Stimulated activated CD8-positive, alpha-beta memory T cell treated with anti-CD3 and anti-CD28 coated beads, Interleukin-15, amount 100 ng/mL, for 1 hour (primary cell): ENCODE measurements around the gene LRRC34.

ENCODE experiments used
- DNase-seq: peaks from one replicate; pipeline ENCODE4 v3.0.0-alpha.2; 2020; ENCODE audit warnings: low read depth

Gene LRRC34

DNA sequence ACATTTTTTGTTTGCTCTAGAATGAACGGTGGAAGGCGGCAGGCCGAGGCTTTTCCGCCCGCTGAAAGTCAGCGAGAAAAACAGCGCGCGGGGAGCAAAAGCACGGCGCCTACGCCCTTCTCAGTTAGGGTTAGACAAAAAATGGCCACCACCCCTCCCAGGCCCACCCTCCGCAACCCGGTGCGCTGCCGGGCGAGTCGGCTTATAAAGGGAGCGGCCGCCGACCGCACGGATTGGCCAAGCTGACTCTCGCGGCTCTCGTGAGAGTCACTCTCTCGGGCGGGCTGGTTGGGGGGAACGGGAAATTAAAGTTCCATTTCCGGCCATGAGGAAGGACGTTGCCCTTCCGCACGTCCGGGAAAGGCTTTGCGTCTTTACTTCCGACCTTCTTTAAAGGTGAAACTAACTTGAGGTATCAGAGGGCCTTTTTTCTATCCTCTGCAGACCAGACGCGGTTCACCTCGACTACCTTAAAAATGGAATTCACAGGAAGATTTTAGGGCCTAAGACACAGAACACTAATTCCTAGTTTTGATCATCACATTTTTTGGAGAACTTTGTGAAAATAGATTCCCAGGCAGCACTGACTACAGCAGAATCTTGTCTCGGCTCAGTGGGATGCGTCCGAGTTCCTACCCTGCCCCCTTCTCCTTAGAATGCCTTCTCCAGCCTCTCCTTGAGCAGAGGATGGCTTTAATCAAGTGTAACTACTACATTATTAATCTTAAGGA, 47.7 kb downstream of the LRRC34 start, which contains the start of gene TERC:
TERC (minus strand) TSS at position 179 of the 731 bp plus-strand sequence.
- peak; percentile 80 for DNase-seq

DNA sequence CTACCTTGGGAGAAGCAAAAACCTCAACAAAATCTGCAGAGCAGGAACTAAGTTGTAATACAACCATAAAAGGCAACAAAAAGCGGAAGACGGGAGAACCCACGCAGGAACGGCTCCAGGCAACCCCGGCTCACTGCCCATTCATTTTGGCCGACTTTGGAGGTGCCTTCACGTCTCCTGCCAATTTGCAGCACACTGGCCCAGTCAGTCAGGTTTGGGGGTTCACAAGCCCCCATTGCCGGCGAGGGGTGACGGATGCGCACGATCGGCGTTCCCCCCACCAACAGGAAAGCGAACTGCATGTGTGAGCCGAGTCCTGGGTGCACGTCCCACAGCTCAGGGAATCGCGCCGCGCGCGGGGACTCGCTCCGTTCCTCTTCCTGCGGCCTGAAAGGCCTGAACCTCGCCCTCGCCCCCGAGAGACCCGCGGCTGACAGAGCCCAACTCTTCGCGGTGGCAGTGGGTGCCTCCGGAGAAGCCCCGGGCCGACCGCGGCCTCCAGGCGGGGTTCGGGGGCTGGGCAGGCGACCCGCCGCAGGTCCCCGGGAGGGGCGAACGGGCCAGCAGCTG, 48.3 kb downstream of the LRRC34 start:
- DNase-seq, result peak; percentile 31

DNA sequence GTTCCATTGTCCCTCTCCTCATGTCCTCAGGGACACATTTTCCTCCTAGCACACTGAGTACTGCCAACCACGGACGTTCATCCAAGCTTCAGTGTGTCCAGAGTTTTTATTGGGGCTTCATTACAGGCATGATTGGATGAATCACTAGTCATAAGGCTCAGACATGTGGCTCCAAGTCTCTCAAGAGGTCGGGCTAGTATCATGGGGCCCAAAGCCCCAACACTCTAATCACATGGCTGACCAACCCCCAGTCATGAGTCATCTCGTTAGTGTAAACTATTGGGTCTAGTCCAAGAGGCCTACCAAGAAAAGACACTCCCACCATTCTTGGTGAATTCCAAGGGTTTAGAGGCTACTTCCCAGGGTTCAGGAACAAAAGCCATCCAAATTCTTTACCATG, 52.2 kb downstream of the LRRC34 start:
- DNase-seq, result no peak

DNA sequence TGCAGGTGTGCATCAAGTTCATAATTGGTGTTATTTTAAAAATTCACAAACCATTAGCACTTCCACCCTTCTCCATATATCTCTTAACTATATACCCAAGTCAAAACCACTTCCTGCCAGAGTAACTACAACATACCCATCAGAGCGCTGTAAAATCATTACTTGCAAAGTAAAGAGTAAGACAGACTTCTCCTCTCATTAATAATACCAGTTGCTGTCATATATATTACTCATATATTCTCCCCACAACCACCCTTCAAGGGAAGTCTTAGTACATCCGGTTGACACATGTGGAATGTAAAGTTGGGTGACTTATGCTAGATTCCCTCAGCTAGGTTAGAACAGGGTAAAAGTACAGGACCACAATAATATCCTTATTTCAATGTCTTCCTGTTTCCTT, 53.4 kb downstream of the LRRC34 start:
- DNase-seq, result no peak

DNA sequence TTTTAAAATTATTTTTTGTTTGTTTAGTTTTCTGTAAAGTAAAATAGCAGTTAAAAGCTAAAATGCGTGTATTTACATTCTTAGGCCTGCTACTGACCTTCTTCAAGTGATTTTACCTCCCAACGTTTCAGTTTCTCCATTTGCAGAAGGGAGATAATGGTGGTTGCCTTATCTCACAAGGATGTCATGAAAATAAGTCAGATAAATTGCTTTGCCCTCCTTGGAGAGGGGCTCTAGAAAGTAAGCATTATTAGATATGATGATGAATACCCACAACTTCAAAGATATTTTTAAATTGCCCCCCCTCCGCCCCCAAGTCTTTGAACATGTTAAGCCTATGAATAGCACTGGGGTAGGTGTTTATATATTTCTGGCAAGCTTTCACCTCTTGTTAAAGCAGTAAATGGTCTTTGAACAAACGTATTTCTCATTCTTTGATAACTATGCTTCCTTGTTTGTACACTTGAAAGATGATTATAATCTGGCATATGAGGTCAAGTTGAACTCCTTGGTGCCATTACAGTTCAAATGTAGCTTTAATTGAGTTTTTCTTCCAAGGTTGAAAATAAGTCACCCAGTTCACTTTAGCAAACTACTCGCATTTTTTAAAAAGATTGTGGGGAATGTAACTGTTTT, 54.2 kb downstream of the LRRC34 start:
- no peak for DNase-seq

DNA sequence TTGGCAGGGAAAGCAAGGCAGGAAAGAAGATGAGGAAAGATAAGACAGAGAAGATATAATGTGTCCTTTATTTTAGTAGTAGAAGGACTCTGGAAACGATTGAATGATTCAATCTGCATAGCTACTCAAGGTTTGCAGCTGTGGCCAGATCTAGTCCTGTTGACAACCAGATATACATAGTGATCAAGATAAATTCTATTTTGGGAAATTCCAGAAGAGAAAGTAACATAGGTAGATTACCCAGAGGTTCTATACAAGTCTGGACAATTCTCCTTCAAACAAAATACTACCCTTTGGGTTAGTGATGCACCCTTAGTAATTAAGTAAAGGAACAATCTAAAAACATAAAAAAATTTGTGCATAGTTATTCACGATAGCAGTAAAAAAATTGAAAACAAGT, 57.2 kb downstream of the LRRC34 start:
- DNase-seq, result no peak

DNA sequence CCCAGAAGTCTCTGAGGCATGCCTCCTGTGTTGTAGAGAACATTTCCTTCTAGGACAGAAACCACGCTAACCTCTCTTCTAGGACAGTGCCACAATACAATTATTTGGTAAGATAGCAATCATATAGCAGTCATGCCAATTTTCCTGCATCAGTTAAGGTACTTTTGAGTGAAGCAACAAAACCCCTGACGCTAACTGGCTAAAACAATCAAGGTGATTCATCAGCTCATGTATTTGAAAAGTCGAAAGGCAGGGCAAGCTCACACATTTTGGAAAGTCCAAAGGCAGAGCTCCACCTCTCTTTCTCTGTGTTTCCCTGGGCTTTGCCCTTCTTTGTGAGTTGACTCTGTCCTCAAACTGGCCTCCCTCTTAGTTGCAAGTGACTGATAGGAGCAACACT, 58.0 kb downstream of the LRRC34 start:
- DNase-seq, result no peak

DNA sequence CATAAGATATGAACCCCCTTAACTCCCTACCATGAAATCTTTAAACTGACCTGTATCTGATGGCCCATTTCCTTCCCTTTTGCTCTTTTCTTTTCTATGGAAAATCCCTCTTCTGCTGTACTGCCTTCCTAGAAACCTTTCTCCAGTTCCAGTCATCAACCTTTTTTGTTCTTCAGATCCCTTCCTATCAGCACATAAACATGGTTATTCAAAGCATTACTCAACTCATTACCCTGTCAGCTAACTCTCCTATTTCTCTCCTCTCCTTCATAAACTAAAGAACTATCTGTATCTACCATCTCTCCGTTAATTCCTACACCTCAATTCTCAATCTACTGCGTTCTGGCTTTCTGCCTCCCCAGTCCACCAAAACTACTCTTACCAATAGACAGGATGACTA, 60.8 kb downstream of the LRRC34 start:
- no peak for DNase-seq

DNA sequence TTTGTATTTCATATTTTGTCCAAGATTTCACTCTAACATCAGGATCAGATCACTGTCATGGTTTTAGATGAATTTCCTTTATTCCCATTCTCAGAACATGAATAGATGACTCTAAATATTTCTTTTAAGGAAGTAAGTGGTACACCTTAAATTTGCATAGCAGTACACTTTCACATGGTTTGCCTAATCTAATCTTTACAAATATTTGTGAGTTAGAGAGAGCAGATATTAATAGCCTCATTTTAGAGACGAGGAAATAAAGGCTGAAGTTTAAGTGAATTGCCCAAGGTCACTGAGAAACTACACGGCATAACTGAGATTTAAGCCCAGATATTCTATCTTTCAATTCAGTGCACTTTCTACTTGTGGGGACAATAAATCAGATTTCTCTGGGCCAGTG, 62.0 kb downstream of the LRRC34 start:
- DNase-seq, result no peak

DNA sequence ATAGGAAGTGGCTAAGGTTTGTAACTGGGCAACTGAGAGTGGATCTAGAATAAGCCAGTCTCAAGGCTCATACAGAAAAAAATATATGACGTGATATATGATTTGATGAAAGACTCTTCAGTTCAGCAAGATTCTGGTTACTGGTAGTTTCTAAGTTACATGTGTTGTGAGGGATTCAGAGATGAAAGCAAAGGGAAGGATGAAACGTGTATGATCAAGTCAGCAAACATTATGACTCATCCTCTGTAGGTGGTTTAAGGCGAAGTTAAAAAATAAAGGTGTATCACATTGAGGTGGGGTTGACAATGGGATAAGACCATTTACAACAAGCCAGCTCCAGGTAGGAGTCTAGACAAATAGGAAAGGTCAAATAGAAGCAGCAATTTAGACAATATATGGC, 64.0 kb downstream of the LRRC34 start:
- DNase-seq, result no peak

DNA sequence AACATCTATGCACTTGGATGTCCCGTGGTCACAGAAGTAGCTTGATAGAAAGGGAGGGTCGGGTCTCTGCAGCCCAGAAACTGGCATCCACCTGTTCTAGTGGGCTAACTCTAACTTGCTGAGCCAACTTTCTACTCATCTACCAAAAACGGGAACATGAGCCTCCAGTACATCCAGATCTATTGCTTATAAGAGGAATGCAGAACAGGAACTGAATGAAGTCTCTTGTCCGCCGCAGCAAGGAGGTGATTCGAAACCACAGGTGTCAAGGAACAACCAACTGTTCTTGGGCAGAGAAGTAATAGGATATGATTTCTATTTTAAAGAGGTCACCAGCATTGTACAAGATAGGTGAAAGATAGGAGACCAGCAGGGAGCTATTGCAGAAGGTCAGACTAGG, 65.8 kb downstream of the LRRC34 start:
- DNase-seq, result no peak

DNA sequence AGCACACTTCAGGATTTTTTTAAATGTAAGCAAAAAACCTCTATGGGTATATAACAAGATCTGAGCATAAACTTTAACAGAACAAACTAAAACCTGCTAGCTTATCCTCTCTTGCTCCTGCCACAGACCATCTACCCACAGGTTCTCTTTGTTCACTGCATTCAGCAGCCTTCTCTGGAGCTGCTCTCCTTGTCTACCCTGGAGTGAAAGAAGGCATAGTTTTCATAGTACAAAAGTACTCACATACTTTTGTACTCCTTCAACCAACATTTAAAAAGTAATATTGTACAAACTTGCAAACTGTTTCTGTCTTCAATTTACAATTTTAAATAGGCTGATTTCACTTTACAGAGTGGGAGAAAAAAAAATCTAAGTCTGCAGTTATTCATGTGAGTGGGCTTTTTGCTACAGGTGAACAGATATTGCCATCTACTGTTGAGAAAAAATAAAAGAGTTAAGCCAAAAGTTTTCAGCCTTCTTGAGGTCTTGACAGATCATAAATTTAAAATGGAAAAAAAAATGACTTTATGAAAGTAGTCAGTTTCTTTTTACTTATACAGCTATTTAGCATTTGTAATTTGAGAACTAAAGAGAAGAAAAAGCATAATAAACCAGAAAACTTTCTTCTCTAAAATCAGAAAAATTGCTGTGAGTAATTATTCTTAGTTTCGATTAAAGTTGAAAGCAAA, 68.2 kb downstream of the LRRC34 start:
- DNase-seq, result no peak
